SIG-M5 treated with dmso at 0.1 percent for 504 hours (cell line): ENCODE measurements around the gene TNFAIP8.
A peak's percentile ranks its signal among the peaks of the same experiment; 100 is the strongest.

ENCODE experiments used
- DNase-seq: peaks from one replicate; lab custom pipeline; 2025; ENCODE audit not compliant: unreplicated experiment; lab: John Stamatoyannopoulos, UW

Gene TNFAIP8

DNA sequence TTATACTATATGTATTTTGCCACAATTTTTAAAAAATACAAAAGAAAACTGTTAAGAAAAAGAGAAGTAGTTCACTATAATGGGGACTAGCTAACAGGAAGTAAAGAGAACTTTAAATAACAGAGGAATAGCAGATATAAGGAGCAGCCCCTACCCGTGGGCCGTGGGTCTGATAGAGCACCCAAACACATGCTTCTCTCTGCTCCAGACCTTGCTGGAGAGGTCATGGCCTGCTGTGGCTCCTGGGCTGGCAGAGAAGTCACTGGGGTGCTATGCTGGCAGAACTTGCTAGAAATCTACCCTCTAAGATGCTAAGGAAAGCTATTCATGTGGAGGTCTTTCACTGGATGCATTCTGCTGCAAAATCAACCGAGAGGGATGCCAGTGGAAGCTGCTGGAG is 10.0 kb upstream of the TNFAIP8 start:
- peak; percentile 30 for DNase-seq

- no peak for DNase-seq
Observed at GRCh38 chr5:119346394-119346793, 9.4 kb upstream of the TNFAIP8 start.

- no peak for DNase-seq
Observed at GRCh38 chr5:119347574-119347973, 8.2 kb upstream of the TNFAIP8 start.

DNA sequence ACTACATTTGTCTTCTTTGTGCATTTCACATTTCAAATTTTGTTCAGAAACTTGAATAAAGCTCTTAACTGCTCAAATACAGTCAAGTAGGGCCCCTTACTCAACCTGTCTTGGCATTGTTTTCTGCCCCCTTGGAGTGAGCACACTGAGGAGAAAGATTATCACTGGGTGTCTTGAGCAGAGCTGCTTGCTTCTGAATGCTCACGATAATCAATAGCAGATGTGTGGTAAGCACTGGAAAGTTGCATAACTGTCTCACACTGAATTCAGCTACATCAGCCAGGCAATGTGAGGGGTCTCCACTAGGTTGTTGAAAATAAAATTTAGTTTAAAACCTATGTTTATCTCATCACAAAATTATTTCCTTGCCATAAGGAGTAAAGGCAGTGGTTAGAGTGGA is 7.8 kb upstream of the TNFAIP8 start:
- no peak for DNase-seq

DNA sequence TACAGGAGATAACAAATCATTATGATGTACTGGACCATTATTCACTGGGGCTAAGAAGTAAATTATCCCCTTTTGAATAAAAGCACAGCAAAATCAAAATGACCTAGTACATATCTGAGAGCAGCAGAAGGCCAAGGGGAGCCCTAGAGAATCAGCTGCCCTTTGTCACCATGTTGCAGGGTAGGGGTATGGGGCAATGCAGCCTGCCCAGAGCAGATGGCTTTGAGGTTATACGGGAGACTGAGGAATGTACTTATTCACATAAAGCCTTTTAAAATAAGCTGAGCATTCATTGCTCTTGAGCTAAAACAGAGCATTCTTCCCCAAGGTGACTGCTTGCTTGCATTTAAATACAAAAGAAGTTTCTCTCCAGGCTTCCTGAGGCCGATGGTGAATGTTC is 2.6 kb upstream of the TNFAIP8 start:
- DNase-seq, result no peak

GRCh38 chr5:119353686-119354366 is 2.0 kb upstream of the TNFAIP8 start:
- DNase-seq, result no peak

DNA sequence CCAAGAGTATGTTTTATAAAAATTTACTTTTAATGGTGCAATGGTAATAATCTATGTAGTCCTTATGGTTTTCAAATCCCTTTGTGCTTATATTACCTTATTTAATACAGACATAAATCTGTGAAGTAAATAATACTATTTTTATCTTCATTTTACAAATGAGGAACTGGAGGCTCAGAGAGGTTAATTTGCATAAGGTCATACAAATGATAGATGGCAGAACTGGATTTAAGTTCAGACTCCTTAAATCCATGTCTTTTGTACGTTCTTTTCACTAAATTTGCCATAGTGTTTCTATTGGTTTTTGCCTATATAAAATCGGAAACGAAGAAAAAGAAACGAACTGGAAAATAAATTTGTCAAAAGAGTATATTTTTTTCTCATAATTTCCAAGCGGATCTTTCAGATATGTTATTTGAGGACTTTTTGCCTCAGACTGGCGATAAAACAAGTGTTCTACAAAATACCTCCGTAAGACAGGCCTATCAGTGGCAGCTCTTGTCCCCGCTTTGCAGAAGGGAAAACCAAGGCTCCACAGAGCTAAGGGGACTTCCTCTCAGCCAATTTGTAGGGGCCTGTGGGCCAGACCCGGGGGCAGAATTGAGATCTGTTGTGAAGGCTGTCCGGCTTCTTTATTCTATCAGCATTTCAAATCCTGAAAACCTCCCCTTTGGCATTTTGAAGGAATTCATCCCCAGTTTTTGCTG is 1.1 kb upstream of the TNFAIP8 start:
- no peak for DNase-seq

- no peak for DNase-seq
Observed at GRCh38 chr5:119355244-119355638, 578 bp upstream of the TNFAIP8 start.

DNA sequence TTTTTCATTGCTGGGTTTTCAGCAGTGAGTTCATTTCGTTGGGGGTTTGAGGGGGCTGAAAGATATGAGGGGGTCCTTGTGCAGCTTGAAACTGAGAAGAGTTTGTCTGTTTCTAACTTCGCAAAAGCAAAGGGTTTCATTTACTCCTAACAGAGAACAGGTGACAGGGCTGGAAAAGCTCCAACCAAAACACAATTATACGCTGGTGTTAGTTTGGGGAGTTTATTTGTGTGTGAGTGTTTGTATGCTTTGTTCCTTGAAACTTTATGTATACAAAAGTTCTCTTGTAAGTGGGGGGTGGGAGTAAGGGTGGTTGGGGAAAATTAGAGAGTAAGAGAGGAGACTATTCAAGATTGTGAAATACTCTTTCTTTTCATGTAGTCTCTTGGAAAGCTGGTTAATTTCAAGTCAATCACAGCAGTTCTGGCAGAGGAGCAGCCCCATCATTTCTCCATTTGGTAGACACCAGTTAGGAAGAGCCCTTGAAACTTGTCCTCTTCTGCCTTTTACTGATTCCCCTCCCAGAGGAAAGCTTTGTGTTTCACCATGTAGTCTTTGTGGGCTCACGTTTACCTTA is 881 bp downstream of the TNFAIP8 start:
- peak; percentile 48 for DNase-seq

GRCh38 chr5:119357270-119357669 is 1.5 kb downstream of the TNFAIP8 start:
- DNase-seq, result no peak

DNA sequence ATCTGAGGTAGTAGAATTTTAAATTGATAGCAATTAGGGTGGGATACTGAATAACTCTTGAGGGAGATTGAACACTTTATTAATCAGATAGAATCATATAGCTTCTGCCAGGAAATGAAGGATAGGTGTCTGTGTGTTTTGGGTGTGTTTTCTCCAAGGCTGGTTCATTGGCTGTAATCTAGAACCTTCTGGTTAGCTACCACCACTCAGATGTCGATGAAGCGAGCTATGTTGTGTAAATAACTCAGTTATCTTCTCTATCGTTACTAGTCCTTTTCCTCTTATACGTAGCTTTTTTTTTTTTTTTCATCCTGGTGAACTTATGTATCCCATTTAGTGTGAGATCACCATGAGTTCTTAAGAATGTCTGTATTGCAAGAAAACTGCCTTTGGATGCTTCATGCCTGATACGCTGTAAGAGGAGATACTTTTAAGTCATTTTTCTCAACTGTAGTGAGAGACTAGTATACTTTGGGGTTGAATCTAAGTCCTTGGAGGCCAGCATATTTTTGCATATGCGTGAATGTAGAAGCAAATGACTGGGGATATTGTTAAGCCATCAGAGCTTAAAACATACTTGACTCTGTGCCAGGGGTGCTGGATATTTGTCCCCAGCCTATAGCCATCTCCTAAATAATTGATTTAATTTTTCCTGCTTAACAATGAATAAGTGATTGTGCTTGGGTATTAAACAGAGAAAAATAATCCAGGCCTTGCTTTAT is 2.1 kb downstream of the TNFAIP8 start:
- DNase-seq, result no peak

DNA sequence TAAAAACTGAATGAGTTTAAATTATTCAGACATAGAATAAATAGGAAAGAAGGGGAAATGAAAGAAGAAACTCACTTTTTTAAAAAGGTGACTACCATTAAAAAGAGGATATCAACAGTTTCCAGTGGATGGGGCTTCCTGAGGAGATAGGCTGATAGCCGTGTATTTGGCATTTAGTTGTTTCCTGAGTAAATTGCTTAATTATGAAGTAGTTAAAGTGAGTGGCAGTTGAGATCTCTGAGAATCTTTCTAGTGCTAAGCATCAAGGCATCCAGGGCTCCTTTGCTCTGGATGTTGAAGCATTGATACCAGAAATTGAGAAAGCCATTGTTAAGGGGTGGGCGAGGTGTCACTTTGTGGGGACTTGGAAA is 2.7 kb downstream of the TNFAIP8 start:
- peak; percentile 23 for DNase-seq

- no peak for DNase-seq
Observed at GRCh38 chr5:119358901-119359603, 3.2 kb downstream of the TNFAIP8 start.

- no peak for DNase-seq
Observed at GRCh38 chr5:119359737-119360413, 4.1 kb downstream of the TNFAIP8 start.

DNA sequence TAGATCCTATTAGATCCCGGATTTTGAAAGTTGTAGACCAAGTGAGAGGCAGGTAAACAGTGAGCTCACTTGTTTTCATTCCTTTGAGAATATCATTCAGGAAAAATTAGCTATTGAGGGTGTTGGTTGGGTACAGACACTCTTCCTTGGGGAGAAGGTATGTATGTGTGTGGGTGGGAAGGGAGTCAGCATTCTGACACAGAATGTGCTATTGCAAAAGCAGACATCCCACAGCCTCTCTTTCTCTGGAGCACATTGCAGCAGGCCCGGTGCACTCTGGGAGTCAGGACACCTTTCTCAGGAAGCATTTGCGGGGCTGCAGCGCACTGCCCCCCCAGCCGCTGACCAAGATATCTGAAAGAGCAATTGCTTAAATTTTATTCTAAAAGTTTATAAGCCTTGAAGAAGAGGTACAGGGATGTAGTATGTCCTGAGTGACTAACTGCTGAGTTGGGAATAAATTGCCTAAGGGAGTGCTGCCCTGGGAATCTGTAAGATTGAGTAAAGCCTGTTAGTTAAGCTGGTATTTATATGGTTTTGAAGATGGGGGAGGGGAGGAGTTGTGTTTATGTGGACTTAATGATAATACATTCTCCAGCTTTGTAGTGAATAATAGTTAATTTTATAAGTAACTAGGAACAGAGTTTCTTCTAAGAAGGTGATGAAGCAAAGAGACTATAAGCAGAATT is 5.2 kb downstream of the TNFAIP8 start:
- DNase-seq, result no peak

- no peak for DNase-seq
Observed at GRCh38 chr5:119361594-119362125, 5.8 kb downstream of the TNFAIP8 start.

GRCh38 chr5:119362714-119363113 is 6.9 kb downstream of the TNFAIP8 start:
- no peak for DNase-seq

DNA sequence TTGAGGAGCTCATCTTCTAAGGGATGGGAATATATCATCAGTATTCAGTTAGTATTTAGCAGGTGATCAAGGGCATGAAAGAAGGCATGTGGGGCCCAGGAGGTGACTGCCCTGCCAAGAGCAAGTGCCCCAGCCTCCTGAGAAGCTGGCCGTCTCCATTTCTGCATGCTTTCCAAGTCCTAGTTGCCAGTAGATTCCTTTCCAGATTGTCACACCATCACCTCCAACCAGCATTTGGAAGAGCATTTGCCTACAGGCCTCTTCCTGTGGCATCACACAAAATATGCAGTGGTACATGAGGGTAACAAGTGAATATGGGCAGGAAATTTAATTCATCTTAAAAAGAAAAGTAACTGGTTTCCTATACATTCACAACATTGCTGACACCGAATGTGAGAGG is 7.5 kb downstream of the TNFAIP8 start:
- no peak for DNase-seq

DNA sequence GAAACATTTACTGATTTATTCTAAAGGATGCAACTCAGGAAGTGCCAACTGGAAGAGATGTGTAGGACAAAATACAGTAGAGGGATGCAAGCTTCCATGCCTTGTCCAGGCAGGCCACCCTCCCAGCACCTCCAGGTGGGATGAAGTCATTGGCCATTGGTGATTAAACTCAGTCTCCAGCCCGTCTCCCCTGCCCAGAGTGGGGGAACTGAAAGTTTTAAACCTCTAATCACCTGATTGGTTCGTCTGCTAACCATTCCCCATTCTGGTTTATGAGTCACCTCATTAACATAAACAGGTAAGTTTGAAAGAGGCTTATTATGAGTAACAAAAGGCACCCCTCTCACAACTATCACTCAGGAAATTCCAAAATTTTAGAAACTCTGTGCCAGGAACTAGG is 8.1 kb downstream of the TNFAIP8 start:
- DNase-seq, result no peak
